GM18526 (cell line): ENCODE results near the gene SLC7A1.

Experiments used
- POLR2A ChIP-seq: IDR thresholded peaks from 3 replicates; pipeline ENCODE4 v1.6.1; 2011; ENCODE audit not compliant: insufficient read length; ENCODE audit errors: extremely low read depth

Gene SLC7A1

GRCh38 chr13:29514720-29515310, 80.7 kb downstream of the SLC7A1 start:
- TF ChIP-seq POLR2A, result no peak

GRCh38 chr13:29513981-29514719, 81.3 kb downstream of the SLC7A1 start:
- no peak for TF ChIP-seq POLR2A

GRCh38 chr13:29513002-29513980, 82.2 kb downstream of the SLC7A1 start:
- TF ChIP-seq POLR2A, result no peak

GRCh38 chr13:29511980-29512379, 83.5 kb downstream of the SLC7A1 start:
- TF ChIP-seq POLR2A, result no peak

- no peak for TF ChIP-seq POLR2A
Observed at GRCh38 chr13:29511106-29511796, 84.2 kb downstream of the SLC7A1 start.

- TF ChIP-seq POLR2A, result no peak
Observed at GRCh38 chr13:29510651-29511084, 84.8 kb downstream of the SLC7A1 start.

GRCh38 chr13:29509999-29510589, 85.4 kb downstream of the SLC7A1 start:
- TF ChIP-seq POLR2A, result no peak

- no peak for TF ChIP-seq POLR2A
Observed at GRCh38 chr13:29508876-29509252, 86.6 kb downstream of the SLC7A1 start.

GRCh38 chr13:29508130-29508875, 87.2 kb downstream of the SLC7A1 start:
- TF ChIP-seq POLR2A, result no peak

- no peak for TF ChIP-seq POLR2A
Observed at GRCh38 chr13:29507356-29507755, 88.1 kb downstream of the SLC7A1 start.

- TF ChIP-seq POLR2A, result no peak
Observed at GRCh38 chr13:29505950-29506349, 89.5 kb downstream of the SLC7A1 start.

GRCh38 chr13:29505511-29505910, 90.0 kb downstream of the SLC7A1 start:
- no peak for TF ChIP-seq POLR2A

- no peak for TF ChIP-seq POLR2A
Observed at GRCh38 chr13:29504691-29505090, 90.8 kb downstream of the SLC7A1 start.
